Spleen (tissue), 7 donors: ENCODE data around the gene GRHL3.

Experiments used
- POLR2AphosphoS5 ChIP-seq, 3 donors: sonication (generic); formaldehyde crosslinking; IDR thresholded peaks; one replicate each; pipeline ENCODE4 v1.5.1; 2017; ENCODE audit warnings: antibody characterized with exemption in 3 of 3
- TF ChIP-seq, protein P1 (sequence below), 11 experiments: fragments of 200-600 bp in 7 of 11; fragments of 450-650 bp in 4 of 11; sonication (generic) in 4 of 11; IDR thresholded peaks in 8 of 11; conservative IDR thresholded peaks in 3 of 11; 1 replicate in 7 of 11; 2 replicates in 4 of 11; pipeline versions ENCODE4 v1.4.0 to v1.8.0; 2016 to 2021; ENCODE audit warnings: antibody characterized with exemption in 11 of 11, inconsistent platforms in 4 of 11, mild to moderate bottlenecking in 1 of 11
- donor health status: DM: no; HTN: no; CAD: no; lungs with moderate emphysema.
- donor health status: DM: no; HTN: no; CAD: no.
- donor health status: DM: no; HTN: no; CAD: no.

DNA sequence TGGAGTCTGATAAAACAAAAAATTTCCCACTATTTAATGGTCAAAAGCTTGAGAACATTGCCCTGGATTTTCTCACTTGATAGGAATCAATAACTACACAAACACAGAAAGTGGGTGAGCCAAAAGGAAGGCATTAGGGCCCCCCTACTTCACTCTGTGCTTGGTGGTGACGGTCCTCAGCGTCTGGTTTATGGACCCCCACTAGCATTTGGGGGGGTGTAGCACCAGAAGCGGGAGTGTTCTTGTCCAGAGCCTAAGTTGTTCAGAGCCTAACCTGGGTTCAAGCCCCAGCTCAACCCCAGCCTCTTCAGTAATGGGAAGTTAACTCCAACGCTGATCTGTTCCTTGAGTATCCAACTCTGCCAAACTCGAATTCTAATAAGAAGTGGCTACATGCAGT lies 61.4 kb downstream of the GRHL3 start:
- TF ChIP-seq, protein P1, sequence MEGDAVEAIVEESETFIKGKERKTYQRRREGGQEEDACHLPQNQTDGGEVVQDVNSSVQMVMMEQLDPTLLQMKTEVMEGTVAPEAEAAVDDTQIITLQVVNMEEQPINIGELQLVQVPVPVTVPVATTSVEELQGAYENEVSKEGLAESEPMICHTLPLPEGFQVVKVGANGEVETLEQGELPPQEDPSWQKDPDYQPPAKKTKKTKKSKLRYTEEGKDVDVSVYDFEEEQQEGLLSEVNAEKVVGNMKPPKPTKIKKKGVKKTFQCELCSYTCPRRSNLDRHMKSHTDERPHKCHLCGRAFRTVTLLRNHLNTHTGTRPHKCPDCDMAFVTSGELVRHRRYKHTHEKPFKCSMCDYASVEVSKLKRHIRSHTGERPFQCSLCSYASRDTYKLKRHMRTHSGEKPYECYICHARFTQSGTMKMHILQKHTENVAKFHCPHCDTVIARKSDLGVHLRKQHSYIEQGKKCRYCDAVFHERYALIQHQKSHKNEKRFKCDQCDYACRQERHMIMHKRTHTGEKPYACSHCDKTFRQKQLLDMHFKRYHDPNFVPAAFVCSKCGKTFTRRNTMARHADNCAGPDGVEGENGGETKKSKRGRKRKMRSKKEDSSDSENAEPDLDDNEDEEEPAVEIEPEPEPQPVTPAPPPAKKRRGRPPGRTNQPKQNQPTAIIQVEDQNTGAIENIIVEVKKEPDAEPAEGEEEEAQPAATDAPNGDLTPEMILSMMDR (IDR thresholded peaks at IDR 0.05 in 8 of 11, conservative IDR thresholded peaks at IDR 0.05 in 3 of 11), result no peak
- no peak for TF ChIP-seq POLR2AphosphoS5 (IDR thresholded peaks at IDR 0.05)
